ENCODE measurements around the gene HSPBP1. TPM values are rescaled to one million over a fixed set of nuclear protein-coding genes. Genes with fewer than 3 reads are reported as not detected.

The HSPBP1 gene
- total and polyA plus RNA-seq, 2 of the 13 experiments (the other 11 are each of a cell fraction or from before 2014, with no cell fraction given): 22.3 to 33.7 TPM

GRCh38 chr19:55212447-55212846 lies 67.5 kb downstream of the HSPBP1 start (continued):
- TF ChIP-seq SNAPC4 (CRISPR knock-in tag; IDR thresholded peaks at IDR 0.05) (no peak), ZNF501 (CRISPR knock-in tag; IDR thresholded peaks at IDR 0.05) (peak; percentile 71), ZFP1 (CRISPR knock-in tag; IDR thresholded peaks at IDR 0.05) (no peak), JARID2 (CRISPR knock-in tag; IDR thresholded peaks at IDR 0.05; ENCODE audit: insufficient replicate concordance) (no peak), RARA (CRISPR knock-in tag; IDR thresholded peaks at IDR 0.05) (peak; percentile 41; the same call in 1 of the 2 replicates), ZNF350 (CRISPR knock-in tag; IDR thresholded peaks at IDR 0.05; ENCODE audit: borderline replicate concordance, low read depth) (no peak), ZNF776 (CRISPR knock-in tag; IDR thresholded peaks at IDR 0.05) (no peak), ZNF317 (CRISPR knock-in tag; IDR thresholded peaks at IDR 0.05) (no peak), ZNF446 (CRISPR knock-in tag; IDR thresholded peaks at IDR 0.05) (no peak), ZNF138 (CRISPR knock-in tag; IDR thresholded peaks at IDR 0.05; ENCODE audit: low read depth) (no peak), SRSF1 (optimal IDR thresholded peaks at IDR 0.05; ENCODE audit: low read depth, low read length) (no peak), SIN3A (IDR thresholded peaks at IDR 0.05; ENCODE audit: borderline replicate concordance, low read depth, low read length) (no peak), ZNF264 (CRISPR knock-in tag; IDR thresholded peaks at IDR 0.05) (no peak), TCF12 (IDR thresholded peaks at IDR 0.05) (no peak), TCF12 (CRISPR knock-in tag; IDR thresholded peaks at IDR 0.05) (no peak), U2AF1 (optimal IDR thresholded peaks at IDR 0.05; ENCODE audit: low read depth, low read length) (no peak), RFX3 (CRISPR knock-in tag; IDR thresholded peaks at IDR 0.05) (no peak), ZNF614 (CRISPR knock-in tag; IDR thresholded peaks at IDR 0.05; ENCODE audit: borderline replicate concordance) (no peak), GLMP (CRISPR knock-in tag; IDR thresholded peaks at IDR 0.05; ENCODE audit: borderline replicate concordance) (no peak), POGK (CRISPR knock-in tag; conservative IDR thresholded peaks at IDR 0.05) (0 out of 2 replicates have a peak, but pooled peaks have one; percentile 29), ZBTB46 (CRISPR knock-in tag; IDR thresholded peaks at IDR 0.05; ENCODE audit: borderline replicate concordance) (no peak), ZNF839 (CRISPR knock-in tag; IDR thresholded peaks at IDR 0.05; ENCODE audit: borderline replicate concordance) (no peak), ZNF788 (CRISPR knock-in tag; IDR thresholded peaks at IDR 0.05; ENCODE audit: borderline replicate concordance) (no peak)

Measured in HepG2 (cell line).